Activated CD8-positive, alpha-beta T cell treated with anti-CD3 and anti-CD28 coated beads, Interleukin-2, amount 10 ng/mL, durations not matched to agents 7 days and 5 days (primary cell): ENCODE results near the gene SELENOO. TPM values are rescaled to one million over a fixed set of nuclear protein-coding genes. Genes with fewer than 3 reads are reported as not detected.
A peak's percentile ranks its signal among the peaks of the same experiment; 100 is the strongest.

ENCODE experiments used
- ATAC-seq: fragments of 150-1000 bp; cut with Tn5 transposase; one replicate; pipeline ENCODE4 v1.10.0; 2021; ENCODE audit warnings: moderate library complexity
- CTCF ChIA-PET: fragments of 350-600 bp; sonication (Branson Sonifier 250); formaldehyde crosslinking; loops from one replicate; lab custom pipeline; 2021; ENCODE audit warnings: antibody characterized with exemption; lab: Charles Lee
- POLR2A ChIA-PET: fragments of 350-600 bp; sonication (Branson Sonifier 250); formaldehyde crosslinking; loops from one replicate; lab custom pipeline; 2021; ENCODE audit warnings: antibody characterized with exemption; lab: Charles Lee
- DNase-seq: peaks from one replicate; pipeline ENCODE4 v3.0.0-alpha.2; 2020
- H3K27ac Mint-ChIP-seq: one replicate; pipeline ENCODE4 v1.8.0; 2021; ENCODE audit warnings: mild to moderate bottlenecking, mixed read lengths
- H3K27me3 Mint-ChIP-seq: one replicate; pipeline ENCODE4 v1.8.0; 2021; ENCODE audit warnings: low read depth, mixed read lengths
- H3K36me3 Mint-ChIP-seq: one replicate; pipeline ENCODE4 v1.8.0; 2021; ENCODE audit warnings: low read depth, mixed read lengths
- H3K4me1 Mint-ChIP-seq: one replicate; pipeline ENCODE4 v1.8.0; 2021; ENCODE audit warnings: low read depth, mixed read lengths
- H3K4me3 Mint-ChIP-seq: one replicate; pipeline ENCODE4 v1.8.0; 2021; ENCODE audit warnings: mild to moderate bottlenecking, mixed read lengths
- H3K9me3 Mint-ChIP-seq: one replicate; pipeline ENCODE4 v1.8.0; 2022; ENCODE audit warnings: mixed read lengths; ENCODE audit not compliant: insufficient read depth
- total RNA-seq, 2 experiments: library from RNA; stranded (reverse); gene quantifications; one replicate each; pipeline ENCODE4 v1.2.3, GENCODE V29; 2021

The SELENOO gene
- total RNA-seq, 2 experiments from 2014 or later = 23.6 to 24.4 TPM

DNA sequence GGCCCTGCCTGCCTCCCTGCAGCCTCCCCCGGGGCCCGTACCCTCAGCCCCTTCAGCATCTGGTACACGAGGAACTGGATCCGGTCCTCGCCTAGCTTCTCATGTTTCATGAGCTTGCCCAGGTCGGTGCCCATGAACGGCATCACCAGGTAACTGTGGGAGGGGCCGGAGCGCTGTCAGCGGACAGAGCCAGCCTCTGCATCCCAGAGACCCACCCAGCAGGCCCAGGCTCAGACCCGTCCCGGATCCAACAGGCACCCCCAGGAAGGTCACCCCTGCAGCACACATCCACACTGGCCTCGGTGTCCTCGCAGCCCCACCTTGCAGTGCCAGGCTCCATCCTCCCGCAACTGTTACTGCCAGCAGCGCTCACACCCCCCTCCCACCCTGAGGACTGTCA lies 56.2 kb downstream of the SELENOO start:
- Mint-ChIP-seq H3K9me3 (no peaks in the 10 kb centered on the region), H3K4me3 (no peak overlapping the region), H3K27ac (no peak overlapping the region), H3K36me3 (no peaks in the 10 kb centered on the region), H3K27me3 (peaks cover 4% of the 10 kb centered on the region), H3K4me1 (peaks cover 2% of the 10 kb centered on the region)
- DNase-seq (no peak), ATAC-seq (no peak)
- ChIA-PET CTCF (no interaction called here), POLR2A (interaction anchor here (0.7 kb wide), 1 partner anchor 48 kb away, joined by 6 read pairs; no protein-coding TSS in a partner anchor)

DNA sequence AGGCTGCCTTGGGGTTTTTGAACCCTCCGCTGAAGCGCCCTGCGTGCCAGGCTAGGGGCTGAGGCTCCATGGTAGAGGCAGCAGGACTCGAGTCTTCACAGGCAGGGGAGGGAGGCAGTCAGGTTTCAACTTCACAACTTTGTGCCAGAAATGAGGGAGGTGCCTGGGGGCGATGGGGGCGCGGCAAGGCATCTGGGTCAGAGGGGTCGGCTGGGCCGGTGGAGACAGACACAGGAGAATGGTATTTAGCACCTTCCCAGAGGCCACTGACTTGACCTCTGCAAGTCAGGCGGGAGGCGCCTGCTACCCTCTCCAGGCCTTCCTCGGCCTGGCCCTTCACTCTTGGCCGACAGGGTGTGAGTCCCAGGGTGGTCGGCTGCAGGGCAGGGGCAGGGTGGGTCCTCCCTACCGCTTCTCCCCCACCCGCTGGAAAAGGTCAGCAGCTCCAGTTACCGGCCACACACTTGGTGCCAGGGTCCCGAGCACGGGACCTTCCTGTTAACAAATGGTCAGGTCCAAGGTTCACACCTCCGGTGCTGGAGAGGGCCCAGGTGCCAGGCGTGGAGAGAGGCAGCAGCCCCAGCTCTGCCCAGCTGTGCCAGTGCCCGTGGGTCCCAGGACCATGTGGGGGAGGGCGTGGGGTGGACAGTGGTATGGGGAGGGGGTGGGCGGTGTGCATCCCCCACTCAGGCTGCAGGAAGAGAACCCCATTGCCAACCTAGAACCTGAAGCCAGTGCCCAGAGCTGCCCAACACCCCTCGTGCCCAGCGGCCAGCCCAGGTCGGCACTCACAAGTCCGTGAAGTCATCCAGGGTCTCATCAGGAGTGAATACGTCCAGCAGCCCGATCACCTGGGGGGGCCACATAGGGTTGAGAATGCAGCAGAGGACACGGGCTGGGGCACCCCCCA lies 56.9 kb downstream of the SELENOO start:
- Mint-ChIP-seq H3K27me3 (peaks cover 9% of the 10 kb centered on the region), H3K4me3 (no peak overlapping the region), H3K36me3 (no peaks in the 10 kb centered on the region), H3K9me3 (no peaks in the 10 kb centered on the region), H3K27ac (no peak overlapping the region), H3K4me1 (peaks cover 8% of the 10 kb centered on the region)
- DNase-seq (no peak), ATAC-seq (no peak)
- ChIA-PET CTCF (interaction anchor here (0.9 kb wide), 1 partner anchor 19 kb away, joined by 3 read pairs; no protein-coding TSS in a partner anchor), POLR2A (no interaction called here)

DNA sequence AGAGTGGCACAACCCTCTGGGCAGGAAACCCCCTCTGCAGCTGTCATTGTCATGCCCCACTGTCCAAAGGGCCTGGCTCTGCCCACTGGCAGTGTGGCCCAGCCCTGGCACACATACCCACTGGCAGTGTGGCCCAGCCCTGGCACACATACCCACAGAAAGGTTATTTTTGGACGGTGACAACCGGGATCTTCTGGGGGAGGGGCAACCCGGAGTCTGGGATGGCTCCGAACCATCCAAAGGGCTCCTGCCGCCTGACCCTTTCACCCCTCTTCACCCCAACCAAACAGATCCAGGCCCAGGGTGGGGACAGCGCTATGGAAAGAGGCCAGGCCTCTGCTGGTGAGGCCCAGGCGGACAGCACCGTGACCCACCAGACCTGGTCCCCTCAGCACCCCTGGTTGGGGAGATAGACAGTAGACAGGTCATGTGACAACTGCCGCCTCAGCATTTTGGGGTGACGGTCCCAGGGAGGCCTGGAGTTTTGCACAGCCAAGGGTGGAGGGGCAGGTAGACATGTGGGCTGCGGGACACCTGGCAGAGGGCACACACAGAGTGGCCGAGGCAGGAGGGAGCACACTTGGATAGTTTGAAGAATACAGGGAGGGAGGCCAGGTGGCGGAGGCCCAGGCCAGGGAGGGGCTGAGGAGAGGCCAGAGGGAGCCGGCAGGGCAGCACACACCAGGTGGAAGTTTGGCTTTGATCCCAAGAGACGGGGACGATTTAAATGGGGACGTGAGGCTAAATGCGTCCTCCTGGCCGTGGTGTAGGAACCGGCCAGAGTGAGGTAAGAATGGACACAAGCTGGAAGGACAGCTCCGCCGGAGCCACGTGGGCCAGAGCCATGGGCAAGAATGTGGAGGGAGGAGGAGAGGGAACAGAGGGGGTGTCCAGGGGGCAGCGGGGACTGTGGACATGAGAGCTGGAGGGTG lies 57.8 kb downstream of the SELENOO start:
- H3K4me1 Mint-ChIP-seq = peaks cover 8% of the 10 kb centered on the region
- H3K27ac Mint-ChIP-seq = no peak overlapping the region
- ChIA-PET CTCF (interaction anchor here (0.9 kb wide), 1 partner anchor 18 kb away, joined by 3 read pairs; no protein-coding TSS in a partner anchor), POLR2A (interaction anchor here (0.5 kb wide), 1 partner anchor 82 kb away, joined by 3 read pairs; no protein-coding TSS in a partner anchor)
- no peak overlapping the region for H3K4me3 Mint-ChIP-seq
- no peaks in the 10 kb centered on the region for H3K9me3 Mint-ChIP-seq
- peaks cover 9% of the 10 kb centered on the region for H3K27me3 Mint-ChIP-seq
- no peak for DNase-seq
- no peaks in the 10 kb centered on the region for H3K36me3 Mint-ChIP-seq
- no peak for ATAC-seq

DNA sequence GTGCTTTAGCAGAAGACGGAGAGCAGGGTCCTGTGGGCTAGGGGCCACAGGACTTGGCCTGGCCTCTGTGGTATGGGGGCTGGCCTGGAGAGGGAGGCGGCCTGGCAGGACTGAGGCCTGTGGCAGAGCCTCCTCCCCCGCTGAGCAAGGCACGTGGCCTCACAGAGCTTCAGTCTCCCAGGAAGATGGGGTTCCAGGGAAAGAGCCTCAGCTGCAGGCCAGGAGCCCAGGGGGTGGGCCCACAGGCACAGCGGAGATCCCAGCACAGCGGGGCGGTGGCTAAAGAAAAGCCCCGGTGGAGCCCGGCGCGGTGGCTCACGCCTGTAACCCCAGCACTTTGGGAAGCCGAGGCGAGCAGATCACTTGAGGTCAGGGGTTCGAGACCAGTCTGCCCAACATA lies 58.5 kb downstream of the SELENOO start:
- ChIA-PET POLR2A (interaction anchor here (0.5 to 0.6 kb wide), 2 partner anchors 81 to 431 kb away, joined by 3 read pairs; no protein-coding TSS in a partner anchor), CTCF (no interaction called here)
- no peak overlapping the region for H3K4me3 Mint-ChIP-seq
- ATAC-seq = no peak
- no peak for DNase-seq
- H3K27me3 Mint-ChIP-seq = peaks cover 9% of the 10 kb centered on the region
- H3K9me3 Mint-ChIP-seq = no peaks in the 10 kb centered on the region
- no peaks in the 10 kb centered on the region for H3K36me3 Mint-ChIP-seq
- H3K4me1 Mint-ChIP-seq = peaks cover 8% of the 10 kb centered on the region
- no peak overlapping the region for H3K27ac Mint-ChIP-seq

DNA sequence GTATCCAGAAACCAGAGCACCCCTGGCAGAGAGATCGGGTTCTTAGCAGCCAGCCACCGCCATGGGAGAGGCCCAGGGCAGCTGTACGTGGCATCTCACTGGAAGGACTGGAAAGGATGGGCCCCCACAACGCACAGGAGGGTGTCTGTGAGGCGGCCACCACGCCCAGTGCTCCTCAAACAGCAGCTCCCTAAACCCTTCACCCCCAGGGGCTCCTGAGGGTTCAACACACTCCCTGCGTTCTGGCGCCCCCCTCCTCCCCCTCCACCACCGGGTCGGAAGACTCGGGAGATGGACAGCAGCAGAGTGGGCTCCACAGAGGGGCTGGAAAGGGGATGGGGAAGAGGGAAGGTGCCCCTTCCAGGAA lies 59.6 kb downstream of the SELENOO start:
- POLR2A ChIA-PET = interaction anchor here (3.1 kb wide), 1 partner anchor 9 kb away, joined by 17 read pairs; the partner anchor contains the start of gene HDAC10
- Mint-ChIP-seq H3K36me3 (no peaks in the 10 kb centered on the region), H3K27ac (no peak overlapping the region), H3K27me3 (peaks cover 9% of the 10 kb centered on the region), H3K4me3 (peak overlapping the region; percentile 49), H3K4me1 (peaks cover 8% of the 10 kb centered on the region), H3K9me3 (no peaks in the 10 kb centered on the region)
- CTCF ChIA-PET = no interaction called here
- no peak for DNase-seq
- ATAC-seq = no peak

DNA sequence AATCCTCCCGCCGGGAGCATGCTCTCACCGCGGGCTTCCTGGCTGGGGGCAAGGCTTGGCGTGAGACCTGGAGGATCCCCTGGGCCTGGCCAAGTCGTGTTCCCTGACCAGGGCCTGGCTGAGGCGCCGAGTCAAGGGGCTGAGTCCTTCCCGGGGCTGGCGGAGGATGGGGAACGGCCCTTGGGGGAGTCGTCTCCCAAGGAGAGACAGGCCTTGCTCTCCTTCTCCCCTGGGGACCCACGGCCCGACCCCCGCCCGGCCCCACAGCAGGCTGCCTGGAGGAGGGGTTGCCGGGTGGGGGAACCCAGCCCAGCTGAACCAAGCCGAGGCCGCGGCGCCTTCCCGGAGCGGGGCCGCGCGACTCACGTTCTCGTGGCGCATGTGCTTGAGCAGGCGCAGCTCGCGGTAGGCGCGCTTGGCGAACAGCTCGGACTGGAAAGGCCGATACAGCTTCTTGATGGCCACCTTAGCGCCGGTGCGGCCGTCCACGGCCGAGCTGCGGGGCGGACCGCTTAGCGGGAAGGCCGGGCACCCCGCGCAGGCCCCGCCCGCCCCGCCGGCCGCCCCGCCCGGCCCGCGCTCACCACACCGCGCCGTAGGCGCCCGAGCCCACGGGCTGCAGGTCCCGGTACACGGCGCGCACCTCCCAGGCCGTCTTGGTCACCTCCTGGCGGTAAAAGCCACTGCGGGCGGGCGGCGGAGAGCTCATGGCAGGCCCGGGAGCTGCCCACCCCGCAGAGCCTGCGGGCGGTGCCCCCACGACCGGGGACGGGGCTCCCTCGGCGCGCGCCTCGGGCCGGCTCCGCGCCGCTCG lies 60.2 kb downstream of the SELENOO start:
- ChIA-PET CTCF (no interaction called here), POLR2A (interaction anchor here (3.1 kb wide), 1 partner anchor 10 kb away, joined by 17 read pairs; the partner anchor contains the start of gene HDAC10)
- Mint-ChIP-seq H3K27me3 (peaks cover 9% of the 10 kb centered on the region), H3K4me3 (peak overlapping the region; percentile 49), H3K4me1 (peaks cover 8% of the 10 kb centered on the region), H3K27ac (no peak overlapping the region), H3K9me3 (no peaks in the 10 kb centered on the region), H3K36me3 (no peaks in the 10 kb centered on the region)
- DNase-seq (peak; percentile 49), ATAC-seq (peak; percentile 63)

DNA sequence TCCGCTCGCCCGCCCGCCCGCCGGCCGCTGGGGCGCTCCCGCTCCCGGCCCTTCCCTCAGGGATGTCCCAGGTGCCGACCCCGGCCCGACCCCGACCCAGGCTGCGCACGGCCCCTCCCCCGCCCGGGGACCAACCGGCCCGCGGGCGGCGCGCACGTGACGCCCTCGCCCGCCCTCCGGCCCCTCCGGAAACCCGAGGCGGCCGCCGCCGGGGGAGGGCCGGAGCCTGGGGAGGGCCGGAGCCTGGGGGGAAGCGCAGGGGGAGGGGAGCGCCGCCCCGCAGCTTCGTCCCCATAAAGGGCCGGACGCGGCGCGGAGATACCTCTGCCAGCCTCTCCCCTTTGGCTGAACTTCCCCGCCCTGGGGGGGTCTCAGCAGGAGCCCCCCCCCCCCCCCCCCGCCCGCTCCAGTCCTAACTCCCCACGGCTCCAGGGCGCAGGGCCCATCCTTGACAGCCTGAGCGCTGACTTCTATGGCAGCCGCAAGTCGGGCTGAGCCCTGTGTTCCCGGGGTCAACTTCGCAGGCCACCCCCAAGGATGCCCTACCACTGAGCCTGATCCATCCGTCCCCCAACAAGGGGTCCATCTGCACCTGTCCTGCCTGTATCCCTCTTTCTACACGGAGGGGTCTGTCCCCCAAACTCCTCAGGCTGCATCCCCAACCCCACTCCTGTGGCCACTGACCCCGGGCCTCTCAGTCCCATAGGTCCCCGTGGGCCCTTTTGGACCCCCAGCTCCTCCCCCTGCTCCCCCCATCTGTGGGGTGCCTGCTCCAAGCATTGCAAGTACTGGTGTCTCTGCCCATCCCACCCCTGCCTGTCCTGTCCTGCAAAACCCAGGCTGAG lies 61.0 kb downstream of the SELENOO start, which contains the start of gene MAPK12:
MAPK12 (minus strand) TSS at position 69 of the 845 bp plus-strand sequence. CDS start 174 bp downstream, outside the sequence.
- CTCF ChIA-PET = interaction anchor here (1.1 kb wide), 1 partner anchor 11 kb away, joined by 3 read pairs; the partner anchor contains the start of gene HDAC10
- H3K27ac Mint-ChIP-seq = peak within 1 kb of the TSS; percentile 39
- H3K9me3 Mint-ChIP-seq = no peaks in the 10 kb centered on the region
- ATAC-seq = peak; percentile 10
- H3K4me3 Mint-ChIP-seq = peak within 1 kb of the TSS; percentile 55
- DNase-seq = no peak
- peaks cover 8% of the 10 kb centered on the region for H3K4me1 Mint-ChIP-seq
- no peaks in the 10 kb centered on the region for H3K36me3 Mint-ChIP-seq
- peaks cover 9% of the 10 kb centered on the region for H3K27me3 Mint-ChIP-seq
- POLR2A ChIA-PET = interaction anchor here (3.1 kb wide), 1 partner anchor 10 kb away, joined by 17 read pairs; the partner anchor contains the start of gene HDAC10

DNA sequence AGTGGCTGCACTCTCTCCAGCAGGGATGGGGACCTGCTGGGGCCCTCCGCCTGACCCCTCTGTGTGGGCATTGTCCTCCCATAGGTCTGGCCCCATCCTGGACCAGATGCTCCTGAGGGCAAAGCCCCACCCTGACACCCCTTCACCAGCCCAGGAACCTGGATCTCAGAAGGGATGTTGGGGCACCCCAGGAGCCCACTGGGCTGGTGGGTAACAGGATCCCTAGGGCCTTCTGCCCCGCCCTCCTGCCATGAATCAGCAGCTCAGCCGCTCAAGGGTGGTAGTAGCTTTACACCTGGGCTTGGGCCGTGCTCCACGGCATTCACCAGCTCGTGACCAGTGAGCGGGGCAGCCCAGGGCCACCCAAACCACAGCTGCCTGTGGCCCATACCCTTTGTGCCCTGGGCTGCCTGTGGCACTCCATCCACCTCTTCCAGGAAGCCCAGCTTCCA lies 61.7 kb downstream of the SELENOO start:
- peak overlapping the region; percentile 55 for H3K4me3 Mint-ChIP-seq
- ATAC-seq (no peak), DNase-seq (no peak)
- no peaks in the 10 kb centered on the region for H3K36me3 Mint-ChIP-seq
- H3K27ac Mint-ChIP-seq = peak overlapping the region; percentile 39
- POLR2A ChIA-PET = interaction anchor here (1.5 to 3.1 kb wide), 2 partner anchors 11 to 71 kb away, joined by 3 to 17 read pairs; partner anchors contain the start of gene HDAC10
- H3K27me3 Mint-ChIP-seq = peaks cover 9% of the 10 kb centered on the region
- CTCF ChIA-PET = interaction anchor here (1.1 to 1.3 kb wide), 3 partner anchors 10 to 13 kb away, joined by 3 to 6 read pairs (median 5); partner anchors contain the start of gene HDAC10
- H3K9me3 Mint-ChIP-seq = no peaks in the 10 kb centered on the region
- peaks cover 8% of the 10 kb centered on the region for H3K4me1 Mint-ChIP-seq

DNA sequence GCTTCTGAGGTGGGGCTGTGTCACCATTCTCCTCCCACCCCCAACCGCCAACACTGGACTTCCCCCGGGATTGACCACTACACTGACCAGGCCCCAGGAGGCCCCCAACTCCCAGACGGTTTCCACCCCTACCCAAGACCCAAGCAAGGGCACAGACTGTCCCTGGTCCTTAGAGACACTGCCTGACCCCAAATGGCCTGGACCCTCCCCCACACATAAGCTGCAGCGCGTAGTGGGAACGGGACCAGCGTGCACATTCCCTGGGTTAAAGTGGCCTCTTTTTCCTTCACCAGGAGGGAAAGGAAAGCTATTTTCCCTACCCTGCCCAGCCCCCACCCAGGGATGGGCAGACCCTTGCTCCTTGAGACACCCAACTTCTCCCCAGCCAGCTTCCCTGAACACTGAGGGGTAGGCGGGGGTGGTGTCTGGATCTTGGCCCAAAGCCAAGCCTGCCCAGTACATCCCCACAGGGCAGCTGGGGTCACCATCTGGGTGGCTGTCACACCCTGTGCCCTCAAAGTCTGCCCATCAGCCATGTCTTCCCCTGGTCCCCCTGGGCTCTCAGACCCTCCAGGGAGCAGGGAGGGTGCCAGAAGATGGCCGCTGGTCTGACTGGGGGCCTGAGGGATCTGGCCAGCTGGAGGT lies 62.3 kb downstream of the SELENOO start:
- DNase-seq (no peak), ATAC-seq (no peak)
- H3K4me3 Mint-ChIP-seq = no peak overlapping the region
- H3K36me3 Mint-ChIP-seq = no peaks in the 10 kb centered on the region
- peaks cover 9% of the 10 kb centered on the region for H3K27me3 Mint-ChIP-seq
- ChIA-PET POLR2A (interaction anchor here (1.5 to 3.1 kb wide), 2 partner anchors 12 to 72 kb away, joined by 3 to 17 read pairs; partner anchors contain the start of gene HDAC10), CTCF (interaction anchor here (0.7 to 1.3 kb wide), 4 partner anchors 10 to 19 kb away, joined by 3 to 6 read pairs (median 4); partner anchors contain the start of genes HDAC10 and TUBGCP6)
- H3K9me3 Mint-ChIP-seq = no peaks in the 10 kb centered on the region
- peaks cover 9% of the 10 kb centered on the region for H3K4me1 Mint-ChIP-seq
- no peak overlapping the region for H3K27ac Mint-ChIP-seq
